ENCODE data around the gene ZNF785.

DNA sequence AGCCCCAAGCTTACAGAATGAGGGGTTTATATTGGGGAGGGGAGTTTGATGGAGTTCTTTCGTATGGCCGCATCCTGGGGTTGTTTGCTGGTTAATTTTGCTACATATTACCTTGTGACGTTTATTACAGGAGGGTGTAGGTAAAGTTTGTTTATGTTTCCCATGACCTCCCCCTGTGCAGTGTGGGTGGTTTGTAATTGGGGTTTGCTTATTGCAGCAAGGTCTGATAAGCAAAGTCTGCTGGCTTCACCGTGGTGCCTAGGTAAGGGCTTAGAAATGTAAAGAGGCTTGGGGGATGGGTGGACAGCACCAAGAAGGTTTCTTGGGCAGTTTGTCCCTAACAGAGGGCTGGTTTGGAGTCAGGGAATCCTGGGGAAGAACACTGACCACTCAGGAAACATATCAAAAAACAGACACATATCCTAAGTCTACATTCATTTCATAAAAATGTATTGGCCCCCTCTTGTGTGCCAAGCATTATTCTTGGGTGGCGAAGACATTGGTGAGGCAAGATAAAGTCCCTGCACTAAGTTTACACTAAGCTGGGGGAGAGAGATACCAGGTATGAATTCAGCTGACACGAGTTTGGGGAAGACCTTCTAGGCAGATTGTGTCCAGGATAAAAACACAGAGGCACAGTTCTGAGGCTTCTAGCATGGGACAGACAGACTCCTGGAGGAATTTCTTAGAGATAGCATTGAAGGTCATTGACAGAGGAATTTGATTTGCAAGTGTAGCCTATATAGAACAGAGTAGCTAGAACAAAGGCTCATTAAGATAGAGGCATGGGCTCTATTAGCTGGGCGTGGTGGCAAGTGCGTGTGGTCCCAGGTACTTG is 36.9 kb downstream of the ZNF785 start:
- TF ChIP-seq, protein P1, sequence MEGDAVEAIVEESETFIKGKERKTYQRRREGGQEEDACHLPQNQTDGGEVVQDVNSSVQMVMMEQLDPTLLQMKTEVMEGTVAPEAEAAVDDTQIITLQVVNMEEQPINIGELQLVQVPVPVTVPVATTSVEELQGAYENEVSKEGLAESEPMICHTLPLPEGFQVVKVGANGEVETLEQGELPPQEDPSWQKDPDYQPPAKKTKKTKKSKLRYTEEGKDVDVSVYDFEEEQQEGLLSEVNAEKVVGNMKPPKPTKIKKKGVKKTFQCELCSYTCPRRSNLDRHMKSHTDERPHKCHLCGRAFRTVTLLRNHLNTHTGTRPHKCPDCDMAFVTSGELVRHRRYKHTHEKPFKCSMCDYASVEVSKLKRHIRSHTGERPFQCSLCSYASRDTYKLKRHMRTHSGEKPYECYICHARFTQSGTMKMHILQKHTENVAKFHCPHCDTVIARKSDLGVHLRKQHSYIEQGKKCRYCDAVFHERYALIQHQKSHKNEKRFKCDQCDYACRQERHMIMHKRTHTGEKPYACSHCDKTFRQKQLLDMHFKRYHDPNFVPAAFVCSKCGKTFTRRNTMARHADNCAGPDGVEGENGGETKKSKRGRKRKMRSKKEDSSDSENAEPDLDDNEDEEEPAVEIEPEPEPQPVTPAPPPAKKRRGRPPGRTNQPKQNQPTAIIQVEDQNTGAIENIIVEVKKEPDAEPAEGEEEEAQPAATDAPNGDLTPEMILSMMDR (conservative IDR thresholded peaks at IDR 0.05; ENCODE audit: low read depth, low read length) = no peak
- no peak for TF ChIP-seq EZH2 (IDR thresholded peaks at IDR 0.05; ENCODE audit: borderline replicate concordance, low read depth, low read length, poor library complexity, severe bottlenecking)
